Loucy (cell line): ENCODE data around the gene TMEM203.

Experiments used
- H2AFZ ChIP-seq: fragments of 200-600 bp; sonication (generic); 2 replicates; pipeline ENCODE4 v1.6.0; 2016; ENCODE audit warnings: antibody characterized with exemption, mild to moderate bottlenecking, low read length, moderate library complexity
- H3F3A ChIP-seq: fragments of 200-600 bp; 2 replicates; pipeline ENCODE4 v1.6.0; 2016; ENCODE audit warnings: antibody characterized with exemption, low read depth, mild to moderate bottlenecking
- H3K27me3 ChIP-seq: fragments of 200-600 bp; sonication (generic); 2 replicates; pipeline ENCODE4 v1.6.1; 2014; ENCODE audit warnings: low read length, mild to moderate bottlenecking; ENCODE audit not compliant: insufficient read depth, poor library complexity, severe bottlenecking
- H3K36me3 ChIP-seq: fragments of 200-600 bp; sonication (generic); 2 replicates; pipeline ENCODE4 v1.6.1; 2016; ENCODE audit warnings: low read length; ENCODE audit not compliant: insufficient read depth
- H3K4me1 ChIP-seq: fragments of 200-600 bp; sonication (generic); 2 replicates; pipeline ENCODE4 v1.5.1; 2014; ENCODE audit warnings: low read length, mild to moderate bottlenecking; ENCODE audit not compliant: insufficient read depth, poor library complexity, severe bottlenecking
- H3K4me2 ChIP-seq: fragments of 200-600 bp; sonication (generic); 2 replicates; pipeline ENCODE4 v1.6.0; 2014; ENCODE audit warnings: antibody characterized with exemption, low read length, low read depth, mild to moderate bottlenecking; ENCODE audit not compliant: poor library complexity, severe bottlenecking
- H3K4me3 ChIP-seq: fragments of 200-600 bp; sonication (generic); 2 replicates; pipeline ENCODE4 v1.5.1; 2014; ENCODE audit warnings: low read length, mild to moderate bottlenecking, mixed read lengths; ENCODE audit not compliant: poor library complexity, severe bottlenecking
- H3K79me2 ChIP-seq: fragments of 200-600 bp; sonication (generic); 2 replicates; pipeline ENCODE4 v1.6.1; 2014; ENCODE audit warnings: low read length; ENCODE audit not compliant: insufficient read depth
- H3K9ac ChIP-seq: fragments of 200-600 bp; sonication (generic); 2 replicates; pipeline ENCODE4 v1.6.0; 2014; ENCODE audit warnings: mild to moderate bottlenecking, low read depth, low read length, moderate library complexity; ENCODE audit not compliant: poor library complexity, severe bottlenecking
- H3K9me2 ChIP-seq: fragments of 200-600 bp; sonication (generic); replicated peaks from 2 replicates; pipeline ENCODE4 v1.6.1; 2016; ENCODE audit warnings: low read depth, low read length, mixed read lengths
- H3K9me3 ChIP-seq: fragments of 200-600 bp; sonication (generic); 2 replicates; pipeline ENCODE4 v1.6.1; 2014; ENCODE audit warnings: mild to moderate bottlenecking, antibody characterized with exemption, low read length, low read depth; ENCODE audit not compliant: insufficient read depth
- H4K20me1 ChIP-seq: fragments of 200-600 bp; sonication (generic); 2 replicates; pipeline ENCODE4 v1.6.0; 2014; ENCODE audit warnings: antibody characterized with exemption, low read length, mild to moderate bottlenecking; ENCODE audit not compliant: insufficient read depth, poor library complexity, severe bottlenecking
- CTCF ChIP-seq: fragments of 200-600 bp; sonication (generic); conservative IDR thresholded peaks from 2 replicates; pipeline ENCODE4 v1.5.1; 2014; ENCODE audit warnings: mild to moderate bottlenecking, antibody characterized with exemption, low read length
- EZH2phosphoT487 ChIP-seq: fragments of 200-600 bp; IDR thresholded peaks from 2 replicates; pipeline ENCODE4 v1.6.1; 2018; ENCODE audit warnings: antibody characterized with exemption, mild to moderate bottlenecking, moderate library complexity, borderline replicate concordance

The TMEM203 gene

GRCh38 chr9:137219757-137220316, 14.4 kb upstream of the TMEM203 start:
- Histone ChIP-seq H3F3A (no peaks in the 10 kb centered on the region), H3K9me2 (no peaks in the 10 kb centered on the region), H2AFZ (no peak overlapping the region), H4K20me1 (no peaks in the 10 kb centered on the region), H3K4me1 (peaks cover 16% of the 10 kb centered on the region), H3K4me3 (no peak overlapping the region), H3K4me2 (no peak overlapping the region), H3K9me3 (no peaks in the 10 kb centered on the region), H3K27me3 (no peaks in the 10 kb centered on the region), H3K9ac (no peak overlapping the region), H3K36me3 (no peaks in the 10 kb centered on the region), H3K79me2 (no peaks in the 10 kb centered on the region)
- TF ChIP-seq EZH2phosphoT487 = no peak

- Histone ChIP-seq H3K36me3 (no peaks in the 10 kb centered on the region), H4K20me1 (no peaks in the 10 kb centered on the region), H2AFZ (no peak overlapping the region), H3K9ac (no peak overlapping the region), H3K4me3 (no peak overlapping the region), H3K4me2 (no peak overlapping the region), H3K9me3 (no peaks in the 10 kb centered on the region), H3K79me2 (no peaks in the 10 kb centered on the region), H3F3A (no peaks in the 10 kb centered on the region), H3K27me3 (no peaks in the 10 kb centered on the region), H3K9me2 (no peaks in the 10 kb centered on the region), H3K4me1 (peaks cover 8% of the 10 kb centered on the region)
- no peak for TF ChIP-seq CTCF
- no peak for TF ChIP-seq EZH2phosphoT487
Observed at GRCh38 chr9:137218754-137219271, 13.4 kb upstream of the TMEM203 start.

- Histone ChIP-seq H2AFZ (no peak overlapping the region), H3F3A (no peaks in the 10 kb centered on the region), H3K36me3 (no peaks in the 10 kb centered on the region), H3K9ac (no peak overlapping the region), H3K4me2 (no peak overlapping the region), H3K4me3 (no peak overlapping the region), H4K20me1 (no peaks in the 10 kb centered on the region), H3K79me2 (no peaks in the 10 kb centered on the region), H3K9me2 (no peaks in the 10 kb centered on the region), H3K9me3 (no peaks in the 10 kb centered on the region), H3K27me3 (no peaks in the 10 kb centered on the region), H3K4me1 (peaks cover 7% of the 10 kb centered on the region)
- TF ChIP-seq CTCF (no peak), EZH2phosphoT487 (no peak)
Observed at GRCh38 chr9:137218212-137218753, 12.8 kb upstream of the TMEM203 start.
